AML-193 (cell line): ENCODE data around the gene RPL32.
A peak's percentile ranks its signal among the peaks of the same experiment; 100 is the strongest.
"Not testable (repeated sequence)": the region's sequence is repeated elsewhere in the genome, so short reads cannot be mapped to it uniquely, and the experiment has no call there.

Source experiments
- DNase-seq, 2 experiments: peaks; one replicate each; lab custom pipeline; 2025; lab: John Stamatoyannopoulos, UW

The RPL32 gene

GRCh38 chr3:12868039-12869034, 27.0 kb upstream of the RPL32 start:
- peak; percentile 82 to 85 for DNase-seq

GRCh38 chr3:12866836-12867235, 25.5 kb upstream of the RPL32 start:
- no peak for DNase-seq

GRCh38 chr3:12865271-12865670, 23.9 kb upstream of the RPL32 start:
- DNase-seq = no peak

GRCh38 chr3:12862387-12862786, 21.0 kb upstream of the RPL32 start:
- no peak for DNase-seq

- no peak for DNase-seq
These were observed 20.2 kb upstream of the RPL32 start for GRCh38 chr3:12861611-12862010.

GRCh38 chr3:12859840-12860239, 18.5 kb upstream of the RPL32 start:
- DNase-seq = no peak

- no peak for DNase-seq
These were observed 15.3 kb upstream of the RPL32 start for GRCh38 chr3:12856626-12857025.

- DNase-seq = no peak
These were observed 13.2 kb upstream of the RPL32 start for GRCh38 chr3:12854565-12854964.

GRCh38 chr3:12853847-12854246, 12.5 kb upstream of the RPL32 start:
- not testable (repeated sequence) for DNase-seq

- DNase-seq = no peak
These were observed 10.8 kb upstream of the RPL32 start for GRCh38 chr3:12852201-12852600.

- no peak for DNase-seq
These were observed 4.4 kb upstream of the RPL32 start for GRCh38 chr3:12845811-12846210.

GRCh38 chr3:12842469-12842868, 1.1 kb upstream of the RPL32 start:
- DNase-seq = no peak

- DNase-seq = no peak
These were observed 584 bp upstream of the RPL32 start for GRCh38 chr3:12841970-12842328.

- no peak for DNase-seq
These were observed 695 bp downstream of the RPL32 start for GRCh38 chr3:12840591-12841148.

- not testable (repeated sequence) for DNase-seq
These were observed 1.2 kb downstream of the RPL32 start for GRCh38 chr3:12840148-12840547.

GRCh38 chr3:12839156-12839946, 2.0 kb downstream of the RPL32 start:
- no peak for DNase-seq

GRCh38 chr3:12838179-12838965, 3.0 kb downstream of the RPL32 start:
- no peak for DNase-seq

- DNase-seq = no peak
These were observed 3.9 kb downstream of the RPL32 start for GRCh38 chr3:12837295-12837986.

GRCh38 chr3:12835052-12835665, 6.2 kb downstream of the RPL32 start:
- no peak for DNase-seq

GRCh38 chr3:12833222-12834161, 7.9 kb downstream of the RPL32 start:
- no peak for DNase-seq
